Upper lobe of right lung (tissue), 1 donor: Measurements from ENCODE around the gene SLC6A3. TPM values are rescaled to one million over a fixed set of nuclear protein-coding genes. Genes with fewer than 3 reads are reported as not detected.
"Not testable (repeated sequence)": the region's sequence is repeated elsewhere in the genome, so short reads cannot be mapped to it uniquely, and the experiment has no call there.

ENCODE experiments used
- ATAC-seq: fragments of 200-7000 bp; cut with Tn5 transposase; one replicate; pipeline ENCODE4 v1.9.1; 2020; ENCODE audit warnings: mild to moderate bottlenecking, moderate library complexity
- DNase-seq: peaks from one replicate; pipeline ENCODE4 v3.0.0-alpha.2; 2020
- H3K27ac ChIP-seq: fragments of 200-600 bp; one replicate; pipeline ENCODE4 v1.8.0; 2022
- H3K27me3 ChIP-seq: fragments of 200-600 bp; one replicate; pipeline ENCODE4 v1.8.0; 2022; ENCODE audit warnings: mild to moderate bottlenecking
- H3K36me3 ChIP-seq: fragments of 200-600 bp; one replicate; pipeline ENCODE4 v1.8.0; 2022
- H3K4me1 ChIP-seq: fragments of 200-600 bp; one replicate; pipeline ENCODE4 v1.8.0; 2022
- H3K4me3 ChIP-seq: fragments of 200-600 bp; one replicate; pipeline ENCODE4 v1.8.0; 2022; ENCODE audit warnings: mild to moderate bottlenecking
- H3K9me3 ChIP-seq: fragments of 200-600 bp; one replicate; pipeline ENCODE4 v1.8.0; 2022
- intact Hi-C: fragments of 100-400 bp; cut with DNase I; formaldehyde crosslinking; loops from one replicate; pipeline ENCODE4 v1.11.0; 2022
- total RNA-seq: library from RNA; stranded (reverse); fragmentation: NEBNext Ultra II Directional; extraction: Animal tissue kit (Norgen Biotek cat#: 25700); gene quantifications from one replicate; pipeline ENCODE4 v1.2.1, GENCODE V29; 2021
- TF ChIP-seq, protein P1 (sequence below): fragments of 200-600 bp; IDR thresholded peaks from one replicate; pipeline ENCODE4 v1.8.0; 2022; ENCODE audit warnings: antibody characterized with exemption
- donor health status: DM: no; HTN: yes; CAD: no; lungs with severe emphysema.

Gene SLC6A3
- total RNA-seq, 1 donor from 2014 or later: 0.52 TPM

DNA sequence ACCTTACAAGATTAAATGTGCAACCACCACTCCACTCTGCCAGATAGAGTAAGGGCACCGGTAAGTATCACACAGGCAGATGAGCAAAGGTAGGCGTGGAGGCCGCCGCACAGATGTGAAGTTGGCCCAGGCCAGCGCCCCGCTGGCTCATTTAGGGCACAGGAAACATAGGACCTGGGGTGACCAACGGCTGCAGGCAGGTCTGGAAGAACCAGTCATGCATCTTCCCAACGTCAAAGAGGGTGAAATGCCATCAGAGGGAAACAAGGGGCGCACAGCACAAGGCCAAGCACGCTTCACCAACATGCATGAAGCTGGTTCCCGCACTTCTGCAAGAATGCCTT lies 31.7 kb upstream of the SLC6A3 start:
- no peaks in the 10 kb centered on the region for H3K27me3 ChIP-seq
- intact Hi-C loops: no loop called here
- DNase-seq (peak; percentile 55), ATAC-seq (no peak)
- H3K4me1 ChIP-seq: peaks cover 4% of the 10 kb centered on the region
- no peaks in the 10 kb centered on the region for H3K9me3 ChIP-seq
- no peak overlapping the region for H3K27ac ChIP-seq
- H3K36me3 ChIP-seq: peaks cover 66% of the 10 kb centered on the region
- TF ChIP-seq, protein P1, sequence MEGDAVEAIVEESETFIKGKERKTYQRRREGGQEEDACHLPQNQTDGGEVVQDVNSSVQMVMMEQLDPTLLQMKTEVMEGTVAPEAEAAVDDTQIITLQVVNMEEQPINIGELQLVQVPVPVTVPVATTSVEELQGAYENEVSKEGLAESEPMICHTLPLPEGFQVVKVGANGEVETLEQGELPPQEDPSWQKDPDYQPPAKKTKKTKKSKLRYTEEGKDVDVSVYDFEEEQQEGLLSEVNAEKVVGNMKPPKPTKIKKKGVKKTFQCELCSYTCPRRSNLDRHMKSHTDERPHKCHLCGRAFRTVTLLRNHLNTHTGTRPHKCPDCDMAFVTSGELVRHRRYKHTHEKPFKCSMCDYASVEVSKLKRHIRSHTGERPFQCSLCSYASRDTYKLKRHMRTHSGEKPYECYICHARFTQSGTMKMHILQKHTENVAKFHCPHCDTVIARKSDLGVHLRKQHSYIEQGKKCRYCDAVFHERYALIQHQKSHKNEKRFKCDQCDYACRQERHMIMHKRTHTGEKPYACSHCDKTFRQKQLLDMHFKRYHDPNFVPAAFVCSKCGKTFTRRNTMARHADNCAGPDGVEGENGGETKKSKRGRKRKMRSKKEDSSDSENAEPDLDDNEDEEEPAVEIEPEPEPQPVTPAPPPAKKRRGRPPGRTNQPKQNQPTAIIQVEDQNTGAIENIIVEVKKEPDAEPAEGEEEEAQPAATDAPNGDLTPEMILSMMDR: no peak
- no peak overlapping the region for H3K4me3 ChIP-seq

DNA sequence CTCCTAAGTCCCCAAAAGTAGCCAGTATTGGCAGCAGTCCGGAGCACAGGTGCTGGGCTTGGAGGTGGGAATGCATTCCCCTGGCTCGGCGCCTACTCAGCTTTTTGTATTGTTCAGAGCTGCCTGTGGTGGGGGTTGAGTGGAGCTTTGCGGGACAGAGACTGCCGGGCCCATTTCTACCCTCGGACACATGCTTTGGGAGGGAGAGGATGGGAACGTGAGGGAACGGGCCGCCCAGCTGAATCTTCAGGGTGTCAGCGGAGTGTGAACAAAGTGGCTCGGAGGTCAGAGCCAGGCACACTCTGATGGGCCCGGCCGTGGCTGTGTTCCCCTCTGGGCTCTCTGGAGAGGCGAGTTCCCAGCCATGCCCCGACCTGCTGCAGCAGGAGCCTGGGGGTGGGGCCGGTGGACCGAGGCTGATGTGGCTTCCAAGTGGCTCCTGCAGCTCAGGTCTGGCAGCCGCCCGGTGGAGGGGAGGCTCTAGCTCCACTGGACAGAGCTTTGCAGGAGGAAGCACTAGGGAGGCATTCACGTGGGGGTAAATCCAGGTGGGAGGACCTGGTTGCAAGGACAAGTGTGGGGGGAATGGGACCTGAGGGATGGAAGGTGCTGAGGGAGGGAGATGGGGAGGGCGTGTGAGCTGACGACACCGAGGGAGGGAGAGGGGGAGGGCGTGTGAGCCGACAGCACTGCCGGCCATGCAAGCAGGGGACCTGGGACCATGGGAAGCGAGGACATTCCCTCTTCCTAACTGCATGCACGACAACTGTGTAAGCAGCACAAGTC lies 31.1 kb upstream of the SLC6A3 start:
- intact Hi-C loops: no loop called here
- H3K36me3 ChIP-seq: peaks cover 67% of the 10 kb centered on the region
- TF ChIP-seq, protein P1: no peak

DNA sequence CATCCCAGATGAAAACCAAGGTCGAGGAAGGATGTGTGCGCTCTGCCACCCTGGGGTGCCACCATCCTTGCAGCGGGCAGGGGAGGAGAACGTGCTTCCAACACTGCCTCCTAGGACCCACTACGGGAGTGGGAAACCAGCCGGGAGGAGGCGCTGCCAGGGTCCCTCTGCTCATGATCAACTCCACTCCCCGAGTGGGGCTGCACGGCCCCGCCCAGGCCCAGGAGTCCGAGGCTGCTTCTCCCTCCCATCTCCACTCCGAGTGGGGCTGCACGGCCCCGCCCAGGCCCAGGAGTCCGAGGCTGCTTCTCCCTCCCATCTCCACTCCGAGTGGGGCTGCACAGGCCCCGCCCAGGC lies 30.3 kb upstream of the SLC6A3 start:
- H3K27ac ChIP-seq, ATAC-seq, H3K9me3 ChIP-seq, H3K4me1 ChIP-seq, H3K27me3 ChIP-seq, intact Hi-C loops, H3K4me3 ChIP-seq: not testable (repeated sequence)
- H3K36me3 ChIP-seq: peaks cover 72% of the 10 kb centered on the region
- peak; percentile 61 for DNase-seq

More for the DNA sequence above, 31.1 kb upstream of the SLC6A3 start:
- Histone ChIP-seq H3K9me3 (no peaks in the 10 kb centered on the region), H3K4me3 (no peak overlapping the region), H3K4me1 (peaks cover 4% of the 10 kb centered on the region), H3K27ac (no peak overlapping the region), H3K27me3 (no peaks in the 10 kb centered on the region)
- ATAC-seq (peak; percentile 1), DNase-seq (peak; percentile 67)

DNA sequence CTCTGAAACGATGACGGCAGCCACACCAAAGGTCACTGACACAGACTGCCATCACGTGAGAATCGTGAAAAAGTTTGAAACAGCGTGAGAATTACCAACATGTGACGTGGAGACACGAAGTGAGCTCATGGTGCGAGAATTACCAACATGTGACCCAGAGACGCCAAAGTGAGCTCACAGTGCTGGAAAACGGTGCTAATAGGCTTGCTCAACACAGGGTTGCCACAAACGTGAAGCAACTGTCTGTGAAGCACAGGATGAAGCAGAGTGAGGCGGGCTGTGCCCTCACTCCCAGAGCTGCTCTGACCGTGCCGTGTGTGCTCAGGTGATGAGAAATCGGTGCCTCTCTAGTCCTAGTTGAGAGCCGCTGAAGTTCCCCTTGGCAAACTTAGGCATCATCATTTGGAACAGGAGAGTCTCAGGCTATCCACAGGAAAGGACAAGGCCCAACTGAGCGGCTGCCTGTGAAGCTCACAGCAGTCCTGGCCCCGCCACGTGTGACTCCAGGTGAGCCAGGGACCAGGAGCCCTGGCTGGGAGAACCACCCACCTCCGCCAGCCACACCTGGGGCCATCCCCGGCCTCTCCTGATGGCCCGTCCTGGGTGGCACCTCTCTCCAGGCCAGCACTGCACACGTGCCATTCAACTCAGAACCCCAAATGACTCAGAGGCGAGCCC lies 29.8 kb upstream of the SLC6A3 start:
- intact Hi-C loops: no loop called here
- H3K4me3 ChIP-seq: no peak overlapping the region
- peak; percentile 49 for DNase-seq
- H3K27me3 ChIP-seq: no peaks in the 10 kb centered on the region
- peaks cover 4% of the 10 kb centered on the region for H3K4me1 ChIP-seq
- no peak overlapping the region for H3K27ac ChIP-seq
- TF ChIP-seq, protein P1: no peak
- peaks cover 73% of the 10 kb centered on the region for H3K36me3 ChIP-seq
- H3K9me3 ChIP-seq: no peaks in the 10 kb centered on the region
- no peak for ATAC-seq

DNA sequence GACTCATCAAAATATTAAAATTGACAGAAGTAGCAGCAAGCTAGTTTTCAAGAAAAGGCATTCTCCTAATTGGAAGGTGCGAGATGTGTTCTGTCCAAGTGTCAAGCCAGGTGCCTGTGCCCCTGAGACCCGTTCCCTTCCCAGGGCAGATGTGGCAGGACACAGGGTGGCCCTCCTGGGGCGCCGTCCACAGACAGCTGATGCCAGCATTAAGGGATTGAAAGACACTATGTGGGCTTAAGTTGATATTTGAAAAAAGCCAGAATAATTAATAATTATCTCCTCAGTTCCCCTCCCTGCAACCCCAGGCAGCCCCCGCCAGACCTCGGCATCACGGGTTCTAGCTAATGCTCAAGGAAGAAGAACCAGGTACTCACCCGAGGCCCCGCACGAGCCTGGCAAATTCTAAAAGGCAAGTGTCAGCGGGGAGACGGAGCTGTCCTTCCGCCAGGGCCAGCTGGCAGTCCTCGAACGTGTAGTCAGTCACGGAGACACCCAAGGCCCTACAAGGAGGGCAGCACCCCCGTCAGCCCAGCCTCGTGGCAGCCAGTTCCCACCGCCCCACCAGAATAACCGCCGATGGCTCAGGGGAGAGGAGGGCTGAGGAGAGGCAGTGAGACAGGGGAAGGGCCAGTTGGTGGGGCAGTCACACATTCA lies 29.1 kb upstream of the SLC6A3 start:
- peaks cover 77% of the 10 kb centered on the region for H3K36me3 ChIP-seq
- peak; percentile 52 for DNase-seq
- ATAC-seq: no peak

More for the DNA sequence above, 29.1 kb upstream of the SLC6A3 start:
- intact Hi-C loops: no loop called here
- Histone ChIP-seq H3K4me1 (peaks cover 2% of the 10 kb centered on the region), H3K27me3 (no peaks in the 10 kb centered on the region), H3K4me3 (no peak overlapping the region), H3K27ac (no peak overlapping the region), H3K9me3 (no peaks in the 10 kb centered on the region)
- TF ChIP-seq, protein P1: no peak
